Measurements from ENCODE around the gene DIDO1.

Gene DIDO1

DNA sequence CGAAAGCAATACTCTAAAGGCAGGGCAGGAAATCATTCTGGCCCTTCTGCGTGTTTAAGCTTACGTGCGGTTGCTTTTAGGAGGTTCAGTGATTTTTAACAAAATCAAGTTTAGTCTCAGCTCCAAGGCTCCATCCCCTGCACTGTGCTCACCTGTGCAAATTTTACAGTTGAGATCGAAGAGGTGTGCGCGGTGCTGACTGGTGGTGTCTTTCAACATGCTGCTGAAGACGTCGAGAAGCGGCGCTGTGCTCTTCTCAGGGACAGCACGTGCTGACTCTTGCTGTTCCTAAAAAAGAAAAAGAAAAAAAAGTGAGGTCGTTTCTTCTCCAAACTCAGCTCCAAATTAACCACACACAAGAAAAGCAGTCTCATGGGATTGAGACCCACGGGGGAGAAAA, 32.0 kb downstream of the DIDO1 start:
- DNase-seq (ENCODE audit: low read depth in 2 of 2) = no peak

DNA sequence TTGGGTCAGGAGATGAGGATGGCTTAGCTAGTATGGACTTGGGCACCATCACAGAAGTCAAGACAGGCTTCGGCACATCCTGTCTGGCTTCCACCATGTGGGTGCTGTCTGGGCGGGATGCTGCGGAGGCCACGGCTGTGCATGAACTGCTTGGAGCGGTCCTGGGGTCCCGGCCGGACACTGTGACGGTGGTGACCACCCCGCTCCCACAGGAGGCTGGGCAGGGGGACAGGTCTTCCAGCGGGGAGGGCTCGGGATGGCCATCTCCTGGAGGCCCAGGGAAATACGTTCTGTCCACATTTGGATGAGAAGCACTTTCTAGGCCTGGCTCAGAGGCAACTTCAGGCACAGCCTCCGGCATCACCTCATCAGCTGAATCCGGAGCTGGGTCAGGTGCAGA, 32.6 kb downstream of the DIDO1 start:
- DNase-seq (ENCODE audit: low read depth in 2 of 2) = no peak

GRCh38 chr20:62892348-62893304, 33.7 kb downstream of the DIDO1 start:
- no peak for DNase-seq (ENCODE audit: low read depth in 2 of 2)

GRCh38 chr20:62891111-62891510, 35.2 kb downstream of the DIDO1 start:
- no peak for DNase-seq (ENCODE audit: low read depth in 2 of 2)

- no peak for DNase-seq (ENCODE audit: low read depth in 2 of 2)
Observed at GRCh38 chr20:62890444-62890843, 35.9 kb downstream of the DIDO1 start.

DNA sequence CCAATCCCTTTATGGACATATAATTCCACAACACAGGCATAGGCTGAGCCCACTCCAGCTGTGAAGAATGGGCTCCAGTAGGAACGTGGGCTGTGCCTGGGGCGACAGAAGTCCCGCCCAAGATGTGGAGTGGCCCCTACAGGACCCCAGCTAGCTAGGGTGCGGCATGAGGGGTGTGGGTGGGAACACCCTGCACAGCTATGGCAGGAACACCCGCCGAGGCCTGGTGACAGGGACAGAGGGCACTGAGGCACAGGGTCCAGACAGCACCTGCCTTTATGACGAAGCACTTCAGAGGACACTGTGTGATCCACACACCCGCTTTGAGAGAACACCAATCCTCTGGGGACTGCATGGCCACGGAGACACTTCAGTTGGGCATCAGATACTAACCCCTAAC, 36.4 kb downstream of the DIDO1 start:
- no peak for DNase-seq (ENCODE audit: low read depth in 2 of 2)

GRCh38 chr20:62889411-62889810, 36.9 kb downstream of the DIDO1 start:
- DNase-seq (ENCODE audit: low read depth in 2 of 2) = no peak

GRCh38 chr20:62888910-62889309, 37.4 kb downstream of the DIDO1 start:
- no peak for DNase-seq (ENCODE audit: low read depth in 2 of 2)

GRCh38 chr20:62888406-62888805, 37.9 kb downstream of the DIDO1 start:
- no peak for DNase-seq (ENCODE audit: low read depth in 2 of 2)

DNA sequence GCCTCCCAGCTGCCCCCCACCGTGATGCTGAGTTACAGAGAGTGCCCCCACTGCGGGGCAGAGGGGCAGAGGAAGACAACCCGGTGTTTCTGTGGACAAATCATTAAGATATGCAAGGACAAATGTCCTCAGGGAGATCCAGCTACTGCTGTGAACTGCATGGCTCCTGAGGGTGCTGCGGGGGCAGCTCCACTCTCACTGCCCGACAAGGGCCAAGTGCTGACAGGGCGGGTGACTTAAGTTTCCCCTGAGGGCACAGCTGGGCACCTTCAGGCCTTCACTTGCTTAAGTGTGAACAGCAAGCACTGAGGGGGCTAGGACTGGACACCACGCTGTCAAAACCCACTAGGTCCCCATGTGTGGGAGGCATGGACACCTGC, 38.5 kb downstream of the DIDO1 start:
- DNase-seq (ENCODE audit: low read depth in 2 of 2) = no peak

DNA sequence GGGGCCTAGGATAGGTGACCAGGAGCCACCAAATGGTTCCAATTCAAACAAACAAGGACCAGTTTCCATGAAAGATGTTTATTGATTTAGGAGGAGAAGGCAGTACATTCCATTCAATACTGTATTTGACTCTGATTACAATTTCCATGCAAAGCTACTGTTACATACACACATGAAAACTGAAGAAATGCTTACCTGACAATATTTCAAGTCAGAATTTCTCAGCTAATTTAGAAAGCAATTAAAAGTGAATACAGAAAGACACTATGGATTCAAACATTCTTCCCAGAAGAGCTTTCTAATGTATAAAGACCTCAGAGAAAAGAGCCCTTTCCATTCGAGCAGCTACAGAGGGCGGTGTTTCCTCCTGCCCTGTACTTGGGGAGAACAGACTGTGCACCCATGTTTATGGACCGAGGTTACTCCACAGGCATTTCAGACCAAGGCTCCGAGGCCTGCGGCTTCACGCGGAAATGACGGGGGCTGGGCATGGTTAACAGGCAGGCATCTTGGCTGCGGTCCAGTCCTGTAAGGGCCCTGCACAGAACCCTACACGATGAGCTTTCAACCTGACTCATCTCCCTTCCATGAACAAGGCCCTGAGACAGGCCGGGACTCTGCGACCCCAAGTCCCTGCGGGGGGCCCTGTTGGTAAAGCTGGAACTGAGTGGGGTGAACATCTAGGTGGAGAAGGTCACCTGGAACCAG, 39.0 kb downstream of the DIDO1 start:
- DNase-seq (ENCODE audit: low read depth in 2 of 2) = peak in 1 of 2 donors; percentile 18

- DNase-seq (ENCODE audit: low read depth in 2 of 2) = no peak
Observed at GRCh38 chr20:62886709-62887058, 39.6 kb downstream of the DIDO1 start.

DNA sequence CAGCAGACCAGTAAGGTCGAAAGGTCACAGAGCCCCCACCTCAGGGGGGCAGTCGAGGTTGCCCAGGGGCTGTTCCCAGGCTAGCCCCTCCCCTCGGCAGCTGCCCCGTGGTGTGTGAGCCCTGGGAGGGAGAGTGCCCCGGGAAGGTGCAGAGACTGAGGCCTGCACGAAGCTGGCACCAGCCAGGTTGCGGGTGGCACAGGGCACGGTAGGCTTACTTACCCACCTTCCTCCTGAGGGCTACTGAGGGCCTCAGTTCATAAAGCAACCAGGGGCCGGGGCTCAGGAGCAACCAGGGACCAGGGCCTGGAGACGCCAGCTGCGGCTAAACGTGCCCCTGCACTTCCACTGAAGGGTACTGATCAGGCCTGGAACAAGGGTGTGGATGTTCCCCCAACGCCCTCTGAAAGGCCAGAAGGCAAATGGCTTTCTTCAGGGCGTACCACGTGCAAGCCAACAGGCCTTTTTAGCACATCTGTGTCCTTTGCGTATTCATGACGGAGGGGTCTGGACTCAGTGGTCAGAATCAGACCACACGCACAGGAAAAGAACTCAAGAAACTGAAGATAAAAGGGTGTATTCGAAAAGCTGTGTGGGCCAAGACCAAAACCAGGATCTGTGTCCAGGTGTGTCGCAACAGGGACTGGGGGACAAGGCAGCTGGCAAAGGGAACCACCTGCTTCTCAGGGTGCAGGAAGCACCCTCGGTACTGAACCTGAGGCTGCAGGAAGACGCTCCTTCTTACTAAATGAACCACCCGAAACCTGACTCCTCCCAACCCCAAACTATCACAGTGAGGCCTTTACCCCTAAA, 40.2 kb downstream of the DIDO1 start:
- no peak for DNase-seq (ENCODE audit: low read depth in 2 of 2)

- no peak for DNase-seq (ENCODE audit: low read depth in 2 of 2)
Observed at GRCh38 chr20:62885046-62885895, 41.0 kb downstream of the DIDO1 start.

- DNase-seq (ENCODE audit: low read depth in 2 of 2) = no peak
Observed at GRCh38 chr20:62884556-62884955, 41.7 kb downstream of the DIDO1 start.

DNA sequence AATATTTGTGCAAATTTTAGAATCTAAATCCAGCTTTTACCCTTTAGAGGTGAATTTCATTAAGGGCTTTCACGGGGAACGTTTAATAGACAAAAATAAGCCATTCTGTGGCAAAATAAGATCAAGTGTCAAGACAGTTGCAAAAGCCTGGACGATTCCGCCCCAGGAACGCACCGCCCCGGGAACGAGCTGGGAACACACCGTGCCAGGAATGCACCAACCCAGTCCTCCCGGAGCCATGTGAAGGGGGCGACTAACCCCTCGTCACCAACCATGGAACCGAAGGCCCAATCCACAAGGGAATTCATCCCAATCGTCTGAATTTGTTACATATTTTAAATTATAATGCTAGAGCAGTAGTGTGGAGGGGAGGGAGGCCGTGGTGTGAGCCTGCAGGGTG, 43.9 kb downstream of the DIDO1 start:
- DNase-seq (ENCODE audit: low read depth in 2 of 2) = no peak

DNA sequence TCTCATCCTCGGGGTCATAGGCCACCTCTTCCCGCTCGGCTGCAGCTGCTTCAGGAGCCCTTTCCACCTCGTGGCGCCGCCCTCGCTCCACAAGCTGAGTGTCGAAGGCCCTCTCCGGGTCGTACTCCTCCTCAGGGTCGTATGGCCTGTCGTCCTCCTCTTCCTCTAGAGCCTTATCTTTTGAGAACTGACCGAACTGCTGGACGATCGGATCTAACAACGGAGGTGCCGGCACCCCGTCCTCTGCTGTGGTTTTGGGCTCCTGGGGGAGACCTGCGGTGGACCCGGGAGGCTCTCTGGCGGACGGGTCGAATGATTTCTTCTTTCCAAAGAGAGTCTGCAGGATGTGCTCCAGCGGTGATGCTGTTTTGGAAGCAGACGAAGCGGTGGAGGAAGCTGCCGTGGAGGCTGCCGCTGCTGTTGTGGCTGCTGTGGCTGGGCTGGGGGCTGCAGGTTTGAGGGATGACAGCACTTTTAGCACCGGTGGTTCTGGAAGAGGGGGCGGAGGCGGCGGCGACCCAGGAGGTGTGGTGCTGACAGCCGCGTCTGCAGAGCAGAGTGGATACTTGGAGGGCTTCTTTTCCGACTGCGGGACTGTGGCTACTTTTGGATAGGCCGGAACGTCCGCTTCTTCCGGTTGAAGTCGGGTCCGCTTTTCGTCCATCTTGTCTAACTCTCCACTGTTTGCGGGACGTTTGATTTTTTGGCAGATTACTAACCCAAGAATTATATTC, 44.5 kb downstream of the DIDO1 start:
- DNase-seq (ENCODE audit: low read depth in 2 of 2) = no peak

DNA sequence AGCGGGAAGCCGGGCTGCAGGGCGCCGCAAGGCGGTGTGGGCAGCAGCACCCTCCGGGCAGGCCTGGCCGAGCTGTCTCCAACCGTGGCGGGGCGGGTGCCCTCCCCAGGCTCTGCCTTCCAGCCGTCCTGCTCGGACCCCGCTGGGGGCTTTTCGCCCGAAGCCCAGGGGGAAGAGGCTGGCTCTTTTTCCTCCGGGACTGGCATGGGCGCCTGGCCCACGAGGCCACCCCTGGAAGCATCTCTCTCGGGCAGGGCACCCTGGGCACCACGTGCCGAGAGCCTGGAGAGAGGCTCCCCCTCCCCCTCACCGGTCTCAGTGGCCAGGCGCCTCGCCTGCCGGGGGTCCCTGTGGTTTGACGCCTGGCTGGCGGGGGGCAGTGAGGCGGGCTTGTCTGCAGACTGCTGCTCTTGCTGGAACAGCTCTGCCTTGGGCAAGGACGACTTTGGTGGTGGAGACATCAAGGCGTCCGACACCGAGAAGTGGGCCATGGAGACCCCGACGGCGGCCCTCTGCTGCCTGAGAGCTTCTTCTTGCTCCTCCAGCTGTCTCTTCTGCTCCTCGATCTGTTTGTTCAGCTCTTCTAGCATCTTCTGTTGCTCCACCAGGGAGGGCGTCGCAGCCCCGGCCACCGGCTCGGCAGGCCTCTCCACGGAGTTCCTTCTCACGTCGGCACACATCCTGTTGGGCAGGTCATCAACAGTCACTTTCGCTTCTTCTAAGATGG, 45.2 kb downstream of the DIDO1 start:
- no peak for DNase-seq (ENCODE audit: low read depth in 2 of 2)

GRCh38 chr20:62880147-62880934, 46.0 kb downstream of the DIDO1 start:
- DNase-seq (ENCODE audit: low read depth in 2 of 2) = no peak
